GM19193 (cell line): ENCODE data around the gene MAP4K4.

Source experiments
- POLR2A ChIP-seq: IDR thresholded peaks from 4 replicates; pipeline ENCODE4 v1.6.1; 2011; ENCODE audit not compliant: insufficient read depth, insufficient read length; ENCODE audit errors: extremely low read depth

MAP4K4 gene

DNA sequence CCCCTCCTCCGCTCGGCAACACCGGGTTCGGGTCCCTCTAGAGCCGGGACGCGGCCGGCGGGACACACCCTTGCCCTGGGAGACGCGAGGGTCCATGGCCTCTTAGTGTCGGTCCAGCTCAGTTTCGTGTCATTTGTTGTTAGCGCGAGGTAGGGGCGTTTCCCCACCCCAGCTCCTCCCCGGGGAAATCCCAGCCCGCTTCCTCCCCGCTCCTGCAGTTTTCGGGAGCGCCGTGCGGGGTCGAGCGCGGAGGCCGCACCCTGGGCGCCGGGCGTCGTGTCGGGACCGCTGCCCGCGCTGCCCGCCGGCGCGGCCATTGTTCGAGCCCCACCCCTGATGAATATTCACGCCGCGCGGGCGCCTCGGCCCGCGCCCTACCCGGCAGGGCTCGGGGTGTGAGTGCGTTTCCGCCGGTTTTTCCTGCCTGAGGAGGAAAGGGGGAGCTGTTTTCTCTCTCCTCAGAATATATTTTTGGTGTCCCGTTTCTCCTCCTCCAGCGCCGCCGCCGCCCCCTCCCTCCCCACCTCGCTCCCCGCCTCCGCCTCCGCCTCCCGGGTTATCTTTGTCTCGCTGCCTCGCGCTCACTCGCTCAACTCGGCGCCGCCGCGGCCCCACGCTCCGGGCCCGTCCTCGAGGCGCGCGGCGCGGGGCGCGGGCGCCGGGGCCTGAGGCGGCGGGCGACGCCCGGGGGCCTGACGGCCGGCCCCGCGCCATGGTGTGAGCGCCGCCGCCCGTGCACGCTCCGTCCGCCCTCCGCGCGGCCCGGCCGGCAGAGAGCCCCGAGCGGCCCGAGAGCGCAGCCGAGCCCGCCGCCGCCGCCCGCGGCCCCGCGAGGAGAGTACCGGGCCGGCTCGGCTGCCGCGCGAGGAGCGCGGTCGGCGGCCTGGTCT, at the start of gene MAP4K4:
MAP4K4 (plus strand) TSS at position 584 of the 890 bp plus-strand sequence. CDS start 374 bp downstream, outside the sequence.
- no peak for TF ChIP-seq POLR2A

DNA sequence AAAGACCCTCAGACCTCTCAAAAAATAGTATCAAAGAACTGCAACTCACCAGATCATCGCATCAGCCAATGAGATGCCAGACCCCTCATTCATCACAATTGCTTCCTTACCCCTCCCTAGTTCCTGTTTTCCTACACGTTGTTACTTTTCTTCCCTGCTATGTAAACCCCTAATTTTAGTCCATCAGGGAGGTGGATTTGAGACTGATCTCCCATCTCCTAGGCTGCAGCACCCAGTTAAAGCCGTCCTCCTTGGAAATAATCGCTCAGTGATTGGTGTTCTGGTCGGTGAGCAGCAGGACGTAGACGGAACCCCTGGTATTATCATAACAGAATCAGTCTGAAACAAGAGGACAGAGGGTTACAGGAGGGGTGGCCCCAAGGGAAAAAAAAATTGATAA, 44.0 kb upstream of the MAP4K4 start:
- no peak for TF ChIP-seq POLR2A

DNA sequence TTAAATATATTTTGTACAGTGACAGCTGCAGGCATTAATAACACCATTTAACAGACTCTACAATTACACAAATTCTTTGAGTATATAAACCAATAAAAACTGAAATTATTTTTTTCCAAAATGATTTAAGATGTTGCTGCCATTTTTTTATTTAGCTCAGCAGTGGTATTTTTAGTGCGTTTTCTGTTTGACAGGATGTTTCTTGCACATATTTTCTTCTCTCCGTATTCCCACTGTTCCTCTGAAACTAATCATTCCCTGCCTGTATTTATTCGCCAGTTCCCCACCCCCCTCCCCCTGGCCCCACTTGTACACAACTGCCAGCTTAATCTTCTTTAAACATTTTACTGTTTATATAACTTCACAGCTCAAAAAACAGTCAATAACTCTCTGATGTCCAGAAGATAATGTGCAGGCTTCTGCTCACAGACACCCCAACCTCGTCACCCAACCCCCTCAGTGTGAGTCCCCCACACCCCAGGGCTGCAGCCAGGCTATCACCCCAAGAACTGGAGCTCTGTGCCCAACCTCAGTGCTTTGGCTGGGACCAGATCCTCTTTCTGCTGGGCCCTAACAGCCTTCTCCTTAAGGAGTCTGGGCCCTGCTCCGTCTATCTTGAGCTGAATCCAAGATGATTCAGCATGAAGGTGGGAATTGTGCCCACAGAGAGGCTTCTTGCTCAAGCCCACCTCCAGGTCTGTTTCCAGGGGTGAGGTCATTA, 41.6 kb upstream of the MAP4K4 start:
- no peak for TF ChIP-seq POLR2A

DNA sequence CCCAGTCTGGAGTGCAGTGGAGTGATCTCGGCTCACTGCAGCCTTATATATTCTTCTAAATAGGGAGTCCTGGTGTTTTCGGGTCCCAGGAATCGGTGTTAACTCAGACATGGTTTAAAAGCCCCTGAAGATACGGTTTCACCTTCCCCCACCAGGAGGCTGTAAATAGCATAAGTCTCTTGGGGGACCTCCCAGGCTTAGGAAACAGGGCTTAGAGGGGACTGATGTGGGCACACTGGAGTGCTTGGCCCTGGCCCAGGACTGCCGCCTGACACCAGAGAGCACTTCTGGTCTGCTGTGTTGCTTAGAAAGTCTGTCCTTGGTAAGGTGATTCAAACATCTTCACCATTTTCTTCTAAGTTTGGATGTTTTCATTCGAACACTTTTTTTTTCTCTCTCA, 39.7 kb upstream of the MAP4K4 start:
- no peak for TF ChIP-seq POLR2A

DNA sequence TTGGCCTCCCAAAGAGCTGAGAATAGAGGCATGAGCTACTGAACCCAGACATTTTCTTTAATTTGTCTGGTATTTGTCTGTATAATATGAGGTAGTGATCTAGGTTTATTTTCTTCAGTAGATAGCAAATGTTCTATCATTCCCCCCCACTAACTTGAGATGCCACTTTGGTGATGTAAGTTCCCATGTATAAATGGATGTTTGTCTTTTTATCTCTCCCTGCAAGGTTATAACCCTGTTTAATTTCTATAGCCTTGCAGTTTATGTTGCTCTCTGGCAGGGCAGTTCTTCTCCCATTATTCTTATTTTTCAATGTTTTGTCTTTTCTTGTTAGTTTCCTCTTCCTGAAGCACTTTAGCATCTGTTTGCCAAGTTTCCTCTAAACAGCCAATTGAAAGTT, 39.1 kb upstream of the MAP4K4 start:
- TF ChIP-seq POLR2A, result no peak

DNA sequence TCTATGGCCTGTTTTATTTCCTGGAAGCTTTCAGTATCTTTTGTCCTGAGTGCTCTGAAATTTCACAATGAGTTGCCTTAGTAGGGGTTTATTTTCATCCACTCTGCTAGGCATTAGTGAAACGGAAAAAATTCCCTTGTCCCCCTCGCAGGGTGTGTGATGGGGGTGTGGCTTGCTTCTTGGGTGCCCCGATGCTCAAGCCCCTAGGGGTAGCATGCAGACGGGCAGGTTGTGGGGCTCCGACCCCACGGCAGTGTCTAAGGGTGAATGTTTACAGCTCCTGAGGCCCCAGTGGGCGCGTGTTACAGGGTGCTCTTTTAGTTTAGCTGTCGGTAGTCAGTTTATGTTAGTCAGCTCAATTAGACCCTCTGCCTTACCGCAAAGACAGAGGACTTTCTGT, 32.2 kb upstream of the MAP4K4 start:
- TF ChIP-seq POLR2A, result no peak

DNA sequence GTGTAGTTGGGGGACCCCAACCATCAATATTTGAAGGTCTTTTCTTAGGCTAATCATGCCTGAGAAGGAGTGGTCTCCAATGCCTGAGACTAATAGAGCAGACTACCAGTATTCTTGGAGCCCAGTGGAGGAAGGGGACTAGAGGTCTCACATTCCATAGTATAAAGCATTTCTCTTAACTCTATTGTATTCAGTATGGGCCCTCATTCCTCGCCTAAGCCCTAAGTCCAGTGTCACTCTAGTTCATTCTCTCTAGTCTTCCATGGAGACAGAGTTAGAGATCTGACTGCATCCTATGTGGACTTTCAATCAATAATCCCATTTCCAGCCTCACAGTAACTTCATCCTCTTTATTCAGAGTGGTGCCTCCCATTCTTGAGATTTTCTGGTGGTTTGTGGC, 29.7 kb upstream of the MAP4K4 start:
- no peak for TF ChIP-seq POLR2A

DNA sequence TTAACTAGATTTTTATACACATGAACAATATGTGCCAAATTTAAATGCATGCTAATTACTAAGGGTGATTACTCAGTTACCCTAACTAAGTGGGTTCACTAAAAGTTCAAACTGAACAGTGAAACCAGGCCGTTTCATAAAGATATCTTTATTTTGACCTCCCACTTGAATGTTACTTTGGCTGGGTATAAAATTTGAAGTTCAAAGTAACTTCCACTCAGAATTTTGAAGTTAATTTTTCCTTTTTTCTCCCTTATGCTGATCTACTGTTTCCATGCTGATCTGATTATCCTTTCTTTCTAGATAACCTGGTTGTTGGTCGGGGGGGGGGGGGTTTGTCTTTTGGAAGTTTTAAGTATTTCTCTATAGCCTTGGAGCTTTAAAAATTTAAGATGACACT, 25.5 kb upstream of the MAP4K4 start:
- no peak for TF ChIP-seq POLR2A

DNA sequence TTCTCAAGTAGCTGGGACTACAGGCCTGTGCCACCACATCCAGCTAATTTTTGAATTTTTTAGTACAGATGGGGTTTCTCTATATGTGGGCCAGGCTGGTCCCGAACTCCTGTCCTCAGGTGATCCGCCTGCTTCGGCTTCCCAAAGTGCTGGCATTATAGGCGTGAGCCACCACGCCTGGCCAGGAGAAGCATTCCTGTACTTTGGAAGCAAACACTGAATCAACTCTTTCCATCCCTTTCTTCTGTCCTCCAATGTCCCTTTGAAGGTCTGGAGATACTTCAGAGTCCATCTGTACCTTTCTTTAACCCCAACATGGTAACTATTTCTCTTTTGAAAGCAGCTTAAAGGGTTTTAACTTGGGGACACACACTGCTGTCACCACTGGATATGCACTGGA, 23.6 kb upstream of the MAP4K4 start:
- TF ChIP-seq POLR2A, result no peak

DNA sequence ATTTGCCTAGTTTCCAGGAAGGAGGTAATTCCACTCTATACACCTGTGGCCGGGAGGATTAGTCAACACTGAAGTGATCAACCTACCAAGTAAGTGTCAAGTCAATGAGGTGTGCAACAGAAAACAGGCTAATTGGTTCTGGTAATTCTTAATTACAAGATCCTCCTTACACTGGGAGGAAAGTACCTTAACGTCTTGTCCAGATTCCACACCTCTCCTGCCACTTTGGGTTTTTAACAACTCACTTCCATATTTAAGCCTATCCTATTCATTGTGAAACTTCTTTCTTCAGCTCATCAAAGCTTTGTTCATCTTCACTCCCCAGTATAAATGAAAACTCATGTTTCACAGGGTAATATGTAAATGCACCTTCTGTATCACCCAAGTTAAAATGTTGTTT, 22.0 kb upstream of the MAP4K4 start:
- TF ChIP-seq POLR2A, result no peak

DNA sequence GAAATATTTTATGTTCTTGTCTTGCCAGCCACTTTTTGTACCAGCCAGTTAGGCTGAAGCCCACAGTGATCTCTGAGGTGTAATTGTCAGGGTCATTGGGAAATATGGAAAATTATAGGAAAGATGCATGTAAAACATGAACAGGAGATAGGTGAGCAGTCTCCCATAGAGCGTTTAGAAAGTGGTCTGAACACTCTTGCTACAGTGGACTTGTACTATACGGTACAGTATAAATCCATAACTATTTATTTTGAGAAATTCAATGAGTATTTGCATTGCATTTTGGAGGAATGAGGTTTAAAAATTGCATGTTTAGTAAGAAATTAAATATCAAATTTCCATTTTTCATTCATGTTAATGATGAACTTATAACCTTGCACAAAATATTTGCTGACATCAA, 20.8 kb upstream of the MAP4K4 start:
- TF ChIP-seq POLR2A, result no peak

DNA sequence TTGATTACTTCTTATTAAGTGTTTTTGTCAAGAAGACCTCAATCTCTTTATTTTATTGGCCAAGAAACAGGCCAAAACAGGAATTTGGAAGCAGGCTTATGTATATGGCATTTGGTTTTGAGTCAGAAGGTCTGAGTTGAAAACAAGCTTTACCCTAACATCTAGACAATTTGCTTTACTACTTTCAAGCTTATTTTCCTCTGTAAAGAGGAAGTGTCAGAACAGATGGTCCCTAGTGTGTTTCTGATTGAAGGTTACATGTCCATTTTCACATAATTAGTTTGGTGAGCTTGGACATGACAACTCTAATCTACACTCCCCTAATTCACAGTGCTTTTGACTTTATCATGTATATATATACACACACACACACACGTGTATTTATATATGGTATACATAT, 19.8 kb upstream of the MAP4K4 start:
- TF ChIP-seq POLR2A, result no peak

DNA sequence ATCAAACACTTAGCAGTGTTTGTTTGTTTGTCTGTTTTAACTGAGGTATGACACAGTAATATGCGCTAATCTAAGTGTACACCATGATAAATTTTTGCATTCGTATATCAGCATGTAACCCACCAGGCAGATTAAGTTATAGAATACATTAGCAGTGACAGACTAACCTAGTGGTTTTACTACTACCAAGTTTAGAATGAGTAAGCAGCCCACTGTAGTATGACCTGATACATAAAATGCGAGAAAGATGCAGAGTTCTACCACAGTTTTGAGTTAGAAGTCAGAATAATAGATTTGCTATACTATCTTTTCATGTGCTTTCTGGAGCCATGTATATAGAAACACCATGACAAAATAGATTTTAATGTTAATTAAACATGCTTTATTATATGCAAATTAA, 19.1 kb upstream of the MAP4K4 start:
- no peak for TF ChIP-seq POLR2A

DNA sequence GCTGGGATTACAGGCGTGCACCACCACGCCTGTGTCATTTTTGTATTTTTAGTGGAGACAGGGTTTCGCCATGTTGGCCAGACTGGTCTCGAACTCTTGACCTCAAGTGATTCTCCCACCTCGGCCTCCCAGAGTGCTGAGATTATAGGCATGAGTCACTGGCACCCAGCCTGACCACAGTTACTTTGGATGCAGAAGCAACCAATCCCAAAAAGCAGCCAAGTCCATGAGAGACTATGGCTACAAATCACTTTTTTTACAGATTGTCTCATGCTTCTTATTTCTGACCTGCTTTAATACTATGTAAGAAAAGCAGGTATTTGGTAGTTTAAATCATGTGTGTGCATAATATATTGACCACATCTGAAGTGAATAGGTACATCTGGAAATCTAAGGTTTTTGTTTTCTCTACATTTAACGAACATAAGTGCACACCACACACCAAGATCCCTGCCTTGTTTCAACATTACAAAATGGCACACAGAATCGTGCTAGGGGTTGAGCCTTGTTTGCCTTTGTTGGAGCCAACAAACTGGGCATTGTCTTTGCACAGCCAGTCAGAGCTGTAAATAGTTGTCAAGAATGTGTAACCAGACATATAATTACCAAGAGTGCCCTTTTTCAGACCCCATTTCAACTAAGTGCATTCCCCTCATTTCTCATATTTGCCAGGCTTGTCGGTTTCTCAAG, 18.3 kb upstream of the MAP4K4 start:
- no peak for TF ChIP-seq POLR2A

DNA sequence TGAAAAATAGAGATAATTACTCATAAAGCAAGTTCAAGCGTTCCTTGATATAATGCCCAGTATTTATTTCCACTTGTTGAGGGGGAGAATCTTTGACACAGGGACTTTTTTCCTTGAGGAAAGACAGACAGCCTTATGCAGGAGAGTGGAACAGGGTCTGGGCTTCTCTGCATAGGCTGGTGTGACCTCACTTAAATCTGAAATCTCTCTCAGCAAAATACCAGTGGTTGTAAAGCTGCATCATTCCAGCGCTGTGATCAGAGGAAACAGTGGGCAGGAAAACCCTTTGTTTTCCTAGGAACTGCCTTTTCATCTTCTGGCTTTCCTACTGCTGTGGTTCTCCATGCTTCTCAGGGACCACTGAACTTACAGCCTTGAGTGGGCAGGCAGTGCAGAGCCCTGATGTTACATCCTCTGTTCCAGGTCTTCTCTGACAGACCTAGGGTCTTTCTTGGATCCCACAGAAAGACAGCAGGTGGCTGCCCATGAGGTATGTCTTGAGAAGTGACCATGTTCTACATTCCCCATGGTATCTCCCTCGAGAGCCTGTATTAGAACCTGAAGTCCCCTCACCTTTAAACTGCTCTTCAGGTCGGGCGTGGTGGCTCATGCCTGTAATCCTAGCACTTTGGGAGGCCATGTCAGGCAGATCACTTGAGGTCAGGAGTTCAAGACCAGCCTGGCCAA, 17.6 kb upstream of the MAP4K4 start:
- TF ChIP-seq POLR2A, result no peak
